SW480 (cell line): ENCODE data around the gene CAND2.

Experiments
- DNase-seq: peaks from one replicate; pipeline ENCODE4 v3.0.0-alpha.2; 2016; ENCODE audit warnings: low spot score

The CAND2 gene

GRCh38 chr3:12807601-12808359 lies 11.3 kb downstream of the CAND2 start:
- DNase-seq = no peak

GRCh38 chr3:12808587-12808986 lies 12.1 kb downstream of the CAND2 start:
- no peak for DNase-seq

GRCh38 chr3:12809001-12809400 lies 12.5 kb downstream of the CAND2 start:
- no peak for DNase-seq

- no peak for DNase-seq
These were observed 13.0 kb downstream of the CAND2 start for GRCh38 chr3:12809435-12809834.

GRCh38 chr3:12810013-12810780 lies 13.7 kb downstream of the CAND2 start:
- DNase-seq = peak; percentile 83

GRCh38 chr3:12810961-12811360 lies 14.5 kb downstream of the CAND2 start:
- no peak for DNase-seq

GRCh38 chr3:12812812-12813211 lies 16.3 kb downstream of the CAND2 start:
- no peak for DNase-seq

- no peak for DNase-seq
These were observed 17.5 kb downstream of the CAND2 start for GRCh38 chr3:12813967-12814366.

GRCh38 chr3:12815078-12815477 lies 18.6 kb downstream of the CAND2 start:
- no peak for DNase-seq

GRCh38 chr3:12815719-12816118 lies 19.2 kb downstream of the CAND2 start:
- no peak for DNase-seq

GRCh38 chr3:12816521-12817342 lies 20.3 kb downstream of the CAND2 start:
- DNase-seq = no peak

- DNase-seq = no peak
These were observed 20.8 kb downstream of the CAND2 start for GRCh38 chr3:12817343-12817710.

GRCh38 chr3:12818273-12818672 lies 21.8 kb downstream of the CAND2 start:
- no peak for DNase-seq

- no peak for DNase-seq
These were observed 22.3 kb downstream of the CAND2 start for GRCh38 chr3:12818773-12819172.

- DNase-seq = no peak
These were observed 26.4 kb downstream of the CAND2 start for GRCh38 chr3:12822725-12823373.

- no peak for DNase-seq
These were observed 27.8 kb downstream of the CAND2 start for GRCh38 chr3:12824299-12824698.

- DNase-seq = no peak
These were observed 28.7 kb downstream of the CAND2 start for GRCh38 chr3:12825156-12825555.

- no peak for DNase-seq
These were observed 32.3 kb downstream of the CAND2 start for GRCh38 chr3:12828751-12829150.

- DNase-seq = no peak
These were observed 32.9 kb downstream of the CAND2 start for GRCh38 chr3:12829404-12829803.

- no peak for DNase-seq
These were observed 33.7 kb downstream of the CAND2 start for GRCh38 chr3:12829886-12830784.

GRCh38 chr3:12830785-12831156 lies 34.3 kb downstream of the CAND2 start:
- DNase-seq = no peak
